Fibroblast of lung (primary cell): Measurements from ENCODE around the gene ALKBH3. TPM values are rescaled to one million over a fixed set of nuclear protein-coding genes. Genes with fewer than 3 reads are reported as not detected.

Source experiments
- DNase-seq, 2 donors: peaks; one replicate each; pipeline versions ENCODE4 v3.0.0 to v3.0.0-alpha.2; 2010; ENCODE audit warnings: low read depth in 2 of 2
- H2AFZ ChIP-seq: 2 replicates; pipeline ENCODE4 v1.5.1; 2012; ENCODE audit warnings: low read length, control low read depth, inconsistent platforms
- H3K27ac ChIP-seq: 2 replicates; pipeline ENCODE4 v1.5.1; 2011; ENCODE audit warnings: low read length, control low read depth; ENCODE audit not compliant: insufficient read depth
- H3K27me3 ChIP-seq: 2 replicates; pipeline ENCODE4 v1.5.1; 2011; ENCODE audit warnings: mild to moderate bottlenecking, low read length; ENCODE audit not compliant: control insufficient read depth, insufficient read depth
- H3K36me3 ChIP-seq: 2 replicates; pipeline ENCODE4 v1.5.1; 2011; ENCODE audit warnings: low read length; ENCODE audit not compliant: control insufficient read depth, insufficient read depth
- H3K4me1 ChIP-seq: 2 replicates; pipeline ENCODE4 v1.5.1; 2011; ENCODE audit warnings: low read length; ENCODE audit not compliant: control insufficient read depth, insufficient read depth; ENCODE audit errors: extremely low read depth
- H3K4me2 ChIP-seq: 2 replicates; pipeline ENCODE4 v1.5.1; 2011; ENCODE audit warnings: low read length, control low read depth; ENCODE audit not compliant: insufficient read depth; ENCODE audit errors: extremely low read depth
- H3K4me3 ChIP-seq, 4 experiments: fragments of 200-600 bp in 1 of 4; sonication (generic) in 1 of 4; replicated peaks in 1 of 4; 2 replicates each; pipeline ENCODE4 v1.5.1; 2011 to 2016; ENCODE audit warnings: low read length in 4 of 4, low read depth in 3 of 4, mild to moderate bottlenecking in 3 of 4, control low read depth in 2 of 4, inconsistent platforms in 1 of 4, mixed read lengths in 1 of 4; ENCODE audit not compliant: insufficient read depth in 1 of 4; ENCODE audit errors: control extremely low read depth in 1 of 4
- H3K79me2 ChIP-seq: 2 replicates; pipeline ENCODE4 v1.5.1; 2012; ENCODE audit warnings: mild to moderate bottlenecking, low read length, inconsistent platforms; ENCODE audit not compliant: control insufficient read depth, insufficient read depth
- H3K9ac ChIP-seq: 2 replicates; pipeline ENCODE4 v1.5.1; 2011; ENCODE audit warnings: mild to moderate bottlenecking, low read length, control low read depth; ENCODE audit not compliant: insufficient read depth
- H3K9me3 ChIP-seq: 2 replicates; pipeline ENCODE4 v1.5.1; 2012; ENCODE audit warnings: low read depth, low read length; ENCODE audit not compliant: control insufficient read depth, insufficient read depth
- H4K20me1 ChIP-seq: 2 replicates; pipeline ENCODE4 v1.5.1; 2011; ENCODE audit warnings: low read length; ENCODE audit not compliant: control insufficient read depth, insufficient read depth; ENCODE audit errors: extremely low read depth
- CTCF ChIP-seq, 2 donors: IDR thresholded peaks in 1 of 2; conservative IDR thresholded peaks in 1 of 2; 1 replicate in 1 of 2; 2 replicates in 1 of 2; pipeline ENCODE4 v1.5.1; 2011 to 2012; ENCODE audit warnings: low read length in 2 of 2, control low read depth in 1 of 2, inconsistent platforms in 1 of 2, low read depth in 1 of 2, mild to moderate bottlenecking in 1 of 2
- EZH2 ChIP-seq: IDR thresholded peaks from 2 replicates; pipeline ENCODE4 v1.5.1; 2012; ENCODE audit warnings: low read length, control low read depth, mild to moderate bottlenecking; ENCODE audit errors: missing control alignments
- polyA plus RNA-seq, 2 donors: library from polyadenylated mRNA; depleted of rRNA in 1 of 2; stranded (reverse) in 1 of 2; unstranded in 1 of 2; fragments of >200 nt; gene quantifications; 2 replicates each; pipeline ENCODE4 v1.2.1, GENCODE V29; 2011 to 2012; ENCODE audit warnings: missing spikeins in 1 of 2
- total RNA-seq: library from RNA; depleted of rRNA; stranded (reverse); fragments of >200 nt; gene quantifications from 2 replicates; pipeline ENCODE4 v1.2.1, GENCODE V29; 2014

Gene ALKBH3
- total and polyA plus RNA-seq, 2 donors (not counting 1 experiment from before 2014, with no cell fraction given), result 39.0 to 56.1 TPM

- H2AFZ ChIP-seq, result no peak overlapping the region
- no peaks in the 10 kb centered on the region for H3K9me3 ChIP-seq
- TF ChIP-seq EZH2, result no peak
- no peak for TF ChIP-seq CTCF (conservative IDR thresholded peaks at IDR 0.05 in 1 of 2, IDR thresholded peaks at IDR 0.05 in 1 of 2; ENCODE audit: low read depth in 1 of 2, low read length in 2 of 2)
- H3K4me2 ChIP-seq, result no peak overlapping the region
- H4K20me1 ChIP-seq, result no peaks in the 10 kb centered on the region
- H3K4me3 ChIP-seq, result no peak overlapping the region
- H3K4me1 ChIP-seq, result peaks cover 36% of the 10 kb centered on the region
- peaks cover 9% of the 10 kb centered on the region for H3K36me3 ChIP-seq
- DNase-seq, result no peak
- no peaks in the 10 kb centered on the region for H3K27me3 ChIP-seq
- no peak overlapping the region for H3K9ac ChIP-seq
- no peaks in the 10 kb centered on the region for H3K79me2 ChIP-seq
- peak overlapping the region; percentile 73 for H3K27ac ChIP-seq
Observed at GRCh38 chr11:43921561-43922294, 41.1 kb downstream of the ALKBH3 start.

- Histone ChIP-seq H3K4me2 (no peak overlapping the region), H3K4me3 (no peak overlapping the region), H3K27me3 (no peaks in the 10 kb centered on the region), H2AFZ (no peak overlapping the region), H3K4me1 (peaks cover 36% of the 10 kb centered on the region), H4K20me1 (no peaks in the 10 kb centered on the region), H3K9me3 (no peaks in the 10 kb centered on the region), H3K27ac (no peak overlapping the region), H3K79me2 (no peaks in the 10 kb centered on the region), H3K9ac (no peak overlapping the region), H3K36me3 (peaks cover 9% of the 10 kb centered on the region)
- TF ChIP-seq CTCF (conservative IDR thresholded peaks at IDR 0.05 in 1 of 2, IDR thresholded peaks at IDR 0.05 in 1 of 2; ENCODE audit: low read depth in 1 of 2, low read length in 2 of 2), result no peak
- TF ChIP-seq EZH2, result no peak
- no peak for DNase-seq
Observed at GRCh38 chr11:43922295-43922648, 41.6 kb downstream of the ALKBH3 start.

- Histone ChIP-seq H3K27me3 (no peaks in the 10 kb centered on the region), H3K4me3 (no peak overlapping the region), H3K27ac (peak overlapping the region; percentile 83), H3K4me2 (no peak overlapping the region), H3K9ac (no peak overlapping the region), H3K4me1 (peaks cover 34% of the 10 kb centered on the region), H3K79me2 (no peaks in the 10 kb centered on the region), H3K9me3 (no peaks in the 10 kb centered on the region), H3K36me3 (peaks cover 9% of the 10 kb centered on the region), H2AFZ (no peak overlapping the region), H4K20me1 (no peaks in the 10 kb centered on the region)
- DNase-seq, result no peak
- TF ChIP-seq CTCF (conservative IDR thresholded peaks at IDR 0.05 in 1 of 2, IDR thresholded peaks at IDR 0.05 in 1 of 2; ENCODE audit: low read depth in 1 of 2, low read length in 2 of 2), result peak in 1 of 2 donors; percentile 4
- no peak for TF ChIP-seq EZH2
Observed at GRCh38 chr11:43922744-43923405, 42.2 kb downstream of the ALKBH3 start.
